HG02798 (cell line): ENCODE data around the gene STK39.

Experiments used
- ATAC-seq: cut with Tn5 transposase; IDR thresholded peaks from one replicate; pipeline ENCODE4 v1.9.1; 2021; ENCODE audit warnings: mild to moderate bottlenecking; ENCODE audit not compliant: unreplicated experiment, poor library complexity

STK39 gene

GRCh38 chr2:167966937-167967913 is 280.2 kb downstream of the STK39 start:
- ATAC-seq, result no peak

- ATAC-seq, result no peak
Observed at GRCh38 chr2:167965907-167966761, 281.3 kb downstream of the STK39 start.

- no peak for ATAC-seq
Observed at GRCh38 chr2:167964650-167965413, 282.6 kb downstream of the STK39 start.

- ATAC-seq, result no peak
Observed at GRCh38 chr2:167963899-167964649, 283.3 kb downstream of the STK39 start.

GRCh38 chr2:167962436-167963226 is 284.8 kb downstream of the STK39 start:
- ATAC-seq, result no peak

GRCh38 chr2:167961536-167962048 is 285.8 kb downstream of the STK39 start:
- ATAC-seq, result no peak

- no peak for ATAC-seq
Observed at GRCh38 chr2:167960089-167960747, 287.2 kb downstream of the STK39 start.

GRCh38 chr2:167957662-167958061 is 289.7 kb downstream of the STK39 start:
- ATAC-seq, result no peak

- ATAC-seq, result no peak
Observed at GRCh38 chr2:167955264-167955906, 292.0 kb downstream of the STK39 start.

GRCh38 chr2:167954495-167954894 is 292.9 kb downstream of the STK39 start:
- no peak for ATAC-seq

- ATAC-seq, result no peak
Observed at GRCh38 chr2:167953776-167954175, 293.6 kb downstream of the STK39 start.

GRCh38 chr2:167950571-167950970 is 296.8 kb downstream of the STK39 start:
- ATAC-seq, result no peak

- ATAC-seq, result no peak
Observed at GRCh38 chr2:167946441-167946841, 301.0 kb downstream of the STK39 start.

GRCh38 chr2:167945660-167946368 is 301.6 kb downstream of the STK39 start:
- ATAC-seq, result no peak

GRCh38 chr2:167944825-167945659 is 302.4 kb downstream of the STK39 start:
- no peak for ATAC-seq

- ATAC-seq, result no peak
Observed at GRCh38 chr2:167943897-167944296, 303.5 kb downstream of the STK39 start.
